Activated naive CD4-positive, alpha-beta T cell treated with anti-CD3 and anti-CD28 coated beads for 36 hours (primary cell): ENCODE results near the gene STK16. TPM values are rescaled to one million over a fixed set of nuclear protein-coding genes. Genes with fewer than 3 reads are reported as not detected.
"Not testable (repeated sequence)": the region's sequence is repeated elsewhere in the genome, so short reads cannot be mapped to it uniquely, and the experiment has no call there.

Experiments
- CTCF ChIA-PET: fragments of 350-600 bp; sonication (Branson Sonifier 250); formaldehyde crosslinking; loops from one replicate; lab custom pipeline; 2021; ENCODE audit warnings: antibody characterized with exemption; lab: Charles Lee
- DNase-seq: peaks from one replicate; pipeline ENCODE4 v3.0.0-alpha.2; 2020
- H3K27ac Mint-ChIP-seq: one replicate; pipeline ENCODE4 v1.8.0; 2021; ENCODE audit warnings: mild to moderate bottlenecking, mixed read lengths
- H3K27me3 Mint-ChIP-seq: one replicate; pipeline ENCODE4 v1.8.0; 2021; ENCODE audit warnings: low read depth, mixed read lengths
- H3K36me3 Mint-ChIP-seq: one replicate; pipeline ENCODE4 v1.8.0; 2021; ENCODE audit warnings: low read depth, mixed read lengths
- H3K4me1 Mint-ChIP-seq: one replicate; pipeline ENCODE4 v1.8.0; 2021; ENCODE audit warnings: low read depth, mixed read lengths
- H3K4me3 Mint-ChIP-seq: one replicate; pipeline ENCODE4 v1.8.0; 2021; ENCODE audit warnings: mild to moderate bottlenecking, moderate library complexity, mixed read lengths
- H3K9me3 Mint-ChIP-seq: one replicate; pipeline ENCODE4 v1.8.0; 2021; ENCODE audit warnings: mixed read lengths
- intact Hi-C: fragments of 100-400 bp; cut with micrococcal nuclease; formaldehyde crosslinking; loops from one replicate; pipeline ENCODE4 v1.15.1; 2023
- total RNA-seq, 2 experiments: library from RNA; stranded (reverse); gene quantifications; one replicate each; pipeline ENCODE4 v1.2.3, GENCODE V29; 2021

STK16 gene
- total RNA-seq, 2 experiments from 2014 or later = 33.7 to 35.5 TPM

GRCh38 chr2:219285894-219286425, 40.7 kb downstream of the STK16 start:
- CTCF ChIA-PET = interaction anchor here (1.1 to 10.6 kb wide), 3 partner anchors 7 to 9 kb away, joined by 3 to 196 read pairs (median 6); no protein-coding TSS in a partner anchor
- intact Hi-C loops = no loop called here
- Mint-ChIP-seq H3K36me3 (peaks cover 8% of the 10 kb centered on the region), H3K27me3 (no peaks in the 10 kb centered on the region), H3K27ac (no peak overlapping the region), H3K9me3 (no peaks in the 10 kb centered on the region), H3K4me3 (no peak overlapping the region), H3K4me1 (peaks cover 10% of the 10 kb centered on the region)
- DNase-seq = no peak

GRCh38 chr2:219286436-219287115, 41.3 kb downstream of the STK16 start:
- Mint-ChIP-seq H3K4me1 (peaks cover 4% of the 10 kb centered on the region), H3K27ac (peak overlapping the region; percentile 13), H3K36me3 (peaks cover 8% of the 10 kb centered on the region), H3K27me3 (no peaks in the 10 kb centered on the region), H3K9me3 (no peaks in the 10 kb centered on the region), H3K4me3 (no peak overlapping the region)
- CTCF ChIA-PET = interaction anchor here (1.1 to 10.6 kb wide), 2 partner anchors 7 to 9 kb away, joined by 3 to 196 read pairs; no protein-coding TSS in a partner anchor
- DNase-seq = no peak
- intact Hi-C loops = no loop called here

- CTCF ChIA-PET = interaction anchor here (1.1 kb wide), 1 partner anchor 9 kb away, joined by 3 read pairs; no protein-coding TSS in a partner anchor
- H3K9me3 Mint-ChIP-seq, intact Hi-C loops, H3K4me1 Mint-ChIP-seq, H3K36me3 Mint-ChIP-seq, DNase-seq, H3K4me3 Mint-ChIP-seq, H3K27me3 Mint-ChIP-seq, H3K27ac Mint-ChIP-seq: not testable (repeated sequence)
Measured at GRCh38 chr2:219287116-219287440, 41.8 kb downstream of the STK16 start.

GRCh38 chr2:219287580-219288265, 42.4 kb downstream of the STK16 start:
- no peak overlapping the region for H3K27ac Mint-ChIP-seq
- CTCF ChIA-PET = no interaction called here
- H3K4me3 Mint-ChIP-seq = no peak overlapping the region
- no peaks in the 10 kb centered on the region for H3K9me3 Mint-ChIP-seq
- H3K36me3 Mint-ChIP-seq = peaks cover 8% of the 10 kb centered on the region
- H3K27me3 Mint-ChIP-seq = no peaks in the 10 kb centered on the region
- peaks cover 2% of the 10 kb centered on the region for H3K4me1 Mint-ChIP-seq
- DNase-seq = no peak
- intact Hi-C loops = no loop called here

GRCh38 chr2:219289195-219289536, 43.9 kb downstream of the STK16 start:
- CTCF ChIA-PET = no interaction called here
- no peak for DNase-seq
- Mint-ChIP-seq H3K9me3 (no peaks in the 10 kb centered on the region), H3K4me1 (peaks cover 5% of the 10 kb centered on the region), H3K36me3 (peaks cover 4% of the 10 kb centered on the region), H3K27ac (no peak overlapping the region), H3K27me3 (no peaks in the 10 kb centered on the region), H3K4me3 (no peak overlapping the region)
- intact Hi-C loops = no loop called here

- H3K27ac Mint-ChIP-seq = no peak overlapping the region
- intact Hi-C loops = no loop called here
- no peak overlapping the region for H3K4me3 Mint-ChIP-seq
- CTCF ChIA-PET = interaction anchor here (6.6 to 7.1 kb wide), 2 partner anchors 8 to 119 kb away, joined by 44 to 196 read pairs; partner anchors contain the start of genes DNAJB2 and SLC23A3
- DNase-seq = no peak
- no peaks in the 10 kb centered on the region for H3K27me3 Mint-ChIP-seq
- H3K36me3 Mint-ChIP-seq = peaks cover 4% of the 10 kb centered on the region
- H3K9me3 Mint-ChIP-seq = no peaks in the 10 kb centered on the region
- H3K4me1 Mint-ChIP-seq = peaks cover 9% of the 10 kb centered on the region
Measured at GRCh38 chr2:219289537-219290361, 44.5 kb downstream of the STK16 start.

GRCh38 chr2:219290381-219291171, 45.3 kb downstream of the STK16 start:
- intact Hi-C loops = no loop called here
- H3K4me3 Mint-ChIP-seq = no peak overlapping the region
- peaks cover 12% of the 10 kb centered on the region for H3K4me1 Mint-ChIP-seq
- peaks cover 1% of the 10 kb centered on the region for H3K36me3 Mint-ChIP-seq
- CTCF ChIA-PET = interaction anchor here (1.6 to 7.1 kb wide), 3 partner anchors 9 to 131 kb away, joined by 4 to 196 read pairs (median 44); partner anchors contain the start of genes DNAJB2, NHEJ1 and SLC23A3
- no peaks in the 10 kb centered on the region for H3K27me3 Mint-ChIP-seq
- no peaks in the 10 kb centered on the region for H3K9me3 Mint-ChIP-seq
- no peak overlapping the region for H3K27ac Mint-ChIP-seq
- DNase-seq = no peak

- H3K36me3 Mint-ChIP-seq = peaks cover 1% of the 10 kb centered on the region
Measured at GRCh38 chr2:219291394-219291793, 46.1 kb downstream of the STK16 start.

GRCh38 chr2:219291910-219292490, 46.7 kb downstream of the STK16 start:
- no peaks in the 10 kb centered on the region for H3K27me3 Mint-ChIP-seq
- intact Hi-C loops = no loop called here
- CTCF ChIA-PET = interaction anchor here (0.7 to 7.1 kb wide), 7 partner anchors 10 to 188 kb away, joined by 4 to 196 read pairs (median 5); partner anchors contain the start of genes ABCB6, DNAJB2, NHEJ1 and SLC23A3
- DNase-seq = peak; percentile 1
- no peaks in the 10 kb centered on the region for H3K9me3 Mint-ChIP-seq
- peaks cover 17% of the 10 kb centered on the region for H3K4me1 Mint-ChIP-seq
- no peaks in the 10 kb centered on the region for H3K36me3 Mint-ChIP-seq
- H3K27ac Mint-ChIP-seq = no peak overlapping the region
- H3K4me3 Mint-ChIP-seq = no peak overlapping the region

More at GRCh38 chr2:219291394-219291793, 46.1 kb downstream of the STK16 start:
- no peaks in the 10 kb centered on the region for H3K27me3 Mint-ChIP-seq
- peaks cover 14% of the 10 kb centered on the region for H3K4me1 Mint-ChIP-seq
- peak; percentile 1 for DNase-seq
- no peaks in the 10 kb centered on the region for H3K9me3 Mint-ChIP-seq
- intact Hi-C loops = no loop called here
- H3K4me3 Mint-ChIP-seq = no peak overlapping the region
- H3K27ac Mint-ChIP-seq = no peak overlapping the region
- CTCF ChIA-PET = interaction anchor here (0.7 to 7.1 kb wide), 4 partner anchors 10 to 131 kb away, joined by 4 to 196 read pairs (median 24); partner anchors contain the start of genes DNAJB2, NHEJ1 and SLC23A3

GRCh38 chr2:219292616-219293015, 47.3 kb downstream of the STK16 start:
- no peaks in the 10 kb centered on the region for H3K36me3 Mint-ChIP-seq
- CTCF ChIA-PET = interaction anchor here (1.5 to 7.1 kb wide), 5 partner anchors 11 to 189 kb away, joined by 4 to 196 read pairs (median 44); partner anchors contain the start of genes ABCB6, DNAJB2, SLC23A3 and TUBA4A
- DNase-seq = peak; percentile 3
- H3K27me3 Mint-ChIP-seq = no peaks in the 10 kb centered on the region
- H3K4me1 Mint-ChIP-seq = peaks cover 18% of the 10 kb centered on the region
- intact Hi-C loops = no loop called here
- H3K4me3 Mint-ChIP-seq = no peak overlapping the region
- H3K27ac Mint-ChIP-seq = no peak overlapping the region
- no peaks in the 10 kb centered on the region for H3K9me3 Mint-ChIP-seq
